Coronary artery (tissue), 2 donors: ENCODE results near the gene NUP107.

ENCODE experiments used
- DNase-seq: peaks from one replicate; pipeline ENCODE4 v3.0.0-alpha.2; 2017; ENCODE audit warnings: low spot score
- H3K27ac ChIP-seq, 2 donors: fragments of 200-600 bp; sonication (generic); one replicate each; pipeline ENCODE4 v1.5.1; 2016 to 2019
- H3K4me3 ChIP-seq: fragments of 200-600 bp; sonication (generic); 2 replicates; pipeline ENCODE4 v1.5.1; 2016; ENCODE audit warnings: mild to moderate bottlenecking, moderate library complexity
- TF ChIP-seq, protein P1 (sequence below): fragments of 200-600 bp; sonication (generic); IDR thresholded peaks from one replicate; pipeline ENCODE4 v1.5.1; 2019; ENCODE audit warnings: antibody characterized with exemption

Gene NUP107

GRCh38 chr12:68790081-68790951 lies 103.5 kb downstream of the NUP107 start:
- Histone ChIP-seq H3K4me3 (no peak overlapping the region), H3K27ac (no peak overlapping the region)
- TF ChIP-seq, protein P1, sequence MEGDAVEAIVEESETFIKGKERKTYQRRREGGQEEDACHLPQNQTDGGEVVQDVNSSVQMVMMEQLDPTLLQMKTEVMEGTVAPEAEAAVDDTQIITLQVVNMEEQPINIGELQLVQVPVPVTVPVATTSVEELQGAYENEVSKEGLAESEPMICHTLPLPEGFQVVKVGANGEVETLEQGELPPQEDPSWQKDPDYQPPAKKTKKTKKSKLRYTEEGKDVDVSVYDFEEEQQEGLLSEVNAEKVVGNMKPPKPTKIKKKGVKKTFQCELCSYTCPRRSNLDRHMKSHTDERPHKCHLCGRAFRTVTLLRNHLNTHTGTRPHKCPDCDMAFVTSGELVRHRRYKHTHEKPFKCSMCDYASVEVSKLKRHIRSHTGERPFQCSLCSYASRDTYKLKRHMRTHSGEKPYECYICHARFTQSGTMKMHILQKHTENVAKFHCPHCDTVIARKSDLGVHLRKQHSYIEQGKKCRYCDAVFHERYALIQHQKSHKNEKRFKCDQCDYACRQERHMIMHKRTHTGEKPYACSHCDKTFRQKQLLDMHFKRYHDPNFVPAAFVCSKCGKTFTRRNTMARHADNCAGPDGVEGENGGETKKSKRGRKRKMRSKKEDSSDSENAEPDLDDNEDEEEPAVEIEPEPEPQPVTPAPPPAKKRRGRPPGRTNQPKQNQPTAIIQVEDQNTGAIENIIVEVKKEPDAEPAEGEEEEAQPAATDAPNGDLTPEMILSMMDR: no peak
- no peak for DNase-seq

GRCh38 chr12:68790952-68791234 lies 104.1 kb downstream of the NUP107 start:
- no peak overlapping the region for H3K4me3 ChIP-seq
- DNase-seq: no peak
- TF ChIP-seq, protein P1: no peak
- no peak overlapping the region for H3K27ac ChIP-seq

DNA sequence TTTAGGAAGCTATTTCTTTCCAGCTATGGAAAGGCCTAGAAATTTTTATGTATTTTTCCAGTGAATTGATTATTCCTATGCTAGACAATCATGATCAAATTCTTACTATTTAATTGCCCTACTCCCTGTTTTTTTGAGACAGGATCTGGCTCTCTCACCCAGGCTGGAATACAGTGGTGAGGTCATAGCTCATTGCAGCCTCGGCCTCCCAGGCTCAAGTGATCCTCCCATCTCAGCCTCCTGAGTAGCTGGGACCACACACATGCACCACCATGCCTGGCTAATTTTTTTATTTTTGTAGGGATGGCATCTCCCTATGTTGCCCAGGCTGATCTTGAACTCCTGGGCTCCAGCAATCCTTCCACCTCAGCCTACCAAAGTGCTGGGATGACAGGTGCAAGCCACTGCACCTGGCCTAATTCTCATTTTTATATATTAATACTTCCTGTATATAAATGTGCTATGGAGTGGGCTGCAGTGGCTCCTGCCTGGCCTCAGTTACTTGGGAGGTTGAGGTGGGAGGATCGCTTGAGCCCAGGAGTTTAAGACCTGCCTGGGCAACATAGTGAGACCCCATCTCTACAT lies 105.2 kb downstream of the NUP107 start:
- H3K27ac ChIP-seq: no peak overlapping the region
- TF ChIP-seq, protein P1: no peak
- DNase-seq: no peak
- no peak overlapping the region for H3K4me3 ChIP-seq

DNA sequence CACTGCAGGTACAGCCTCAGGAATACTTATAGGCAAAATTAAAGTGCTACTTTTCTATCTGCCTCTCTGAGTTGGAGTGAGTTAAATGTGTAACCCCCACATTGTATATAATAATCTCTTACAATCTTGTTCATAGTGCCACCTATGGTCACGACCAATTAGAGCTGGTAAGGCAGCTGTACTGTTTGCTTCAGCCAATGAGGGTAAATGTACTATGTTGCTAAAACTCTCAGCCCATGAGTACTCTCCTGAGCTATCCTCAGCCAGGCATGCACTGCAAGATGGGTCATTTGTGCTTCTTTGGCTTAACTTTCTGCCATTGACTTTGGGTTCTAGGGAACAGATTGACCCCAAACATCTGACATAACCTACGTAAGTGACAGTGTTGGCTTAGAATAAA lies 106.2 kb downstream of the NUP107 start:
- no peak overlapping the region for H3K4me3 ChIP-seq
- TF ChIP-seq, protein P1: no peak
- no peak for DNase-seq
- H3K27ac ChIP-seq: no peak overlapping the region

GRCh38 chr12:68793436-68793835 lies 106.7 kb downstream of the NUP107 start:
- no peak for DNase-seq
- Histone ChIP-seq H3K4me3 (no peak overlapping the region), H3K27ac (no peak overlapping the region)
- TF ChIP-seq, protein P1: no peak

- TF ChIP-seq, protein P1: no peak
- H3K27ac ChIP-seq: no peak overlapping the region
- DNase-seq: no peak
- H3K4me3 ChIP-seq: no peak overlapping the region
These were observed 107.3 kb downstream of the NUP107 start for GRCh38 chr12:68793975-68794652.
